Activated CD8-positive, alpha-beta T cell treated with anti-CD3 and anti-CD28 coated beads, Interleukin-2, amount 10 ng/mL, durations not matched to agents 7 days and 5 days (primary cell): ENCODE data around the gene TRIB2. TPM values are rescaled to one million over a fixed set of nuclear protein-coding genes. Genes with fewer than 3 reads are reported as not detected.
"Not testable (repeated sequence)": the region's sequence is repeated elsewhere in the genome, so short reads cannot be mapped to it uniquely, and the experiment has no call there.

Experiments used
- ATAC-seq: fragments of 150-1000 bp; cut with Tn5 transposase; one replicate; pipeline ENCODE4 v1.10.0; 2021; ENCODE audit warnings: moderate library complexity
- CTCF ChIA-PET: fragments of 350-600 bp; sonication (Branson Sonifier 250); formaldehyde crosslinking; loops from one replicate; lab custom pipeline; 2021; ENCODE audit warnings: antibody characterized with exemption; lab: Charles Lee
- POLR2A ChIA-PET: fragments of 350-600 bp; sonication (Branson Sonifier 250); formaldehyde crosslinking; loops from one replicate; lab custom pipeline; 2021; ENCODE audit warnings: antibody characterized with exemption; lab: Charles Lee
- DNase-seq: peaks from one replicate; pipeline ENCODE4 v3.0.0-alpha.2; 2020
- H3K27ac Mint-ChIP-seq: one replicate; pipeline ENCODE4 v1.8.0; 2021; ENCODE audit warnings: mild to moderate bottlenecking, mixed read lengths
- H3K27me3 Mint-ChIP-seq: one replicate; pipeline ENCODE4 v1.8.0; 2021; ENCODE audit warnings: low read depth, mixed read lengths
- H3K36me3 Mint-ChIP-seq: one replicate; pipeline ENCODE4 v1.8.0; 2021; ENCODE audit warnings: low read depth, mixed read lengths
- H3K4me1 Mint-ChIP-seq: one replicate; pipeline ENCODE4 v1.8.0; 2021; ENCODE audit warnings: low read depth, mixed read lengths
- H3K4me3 Mint-ChIP-seq: one replicate; pipeline ENCODE4 v1.8.0; 2021; ENCODE audit warnings: mild to moderate bottlenecking, mixed read lengths
- H3K9me3 Mint-ChIP-seq: one replicate; pipeline ENCODE4 v1.8.0; 2022; ENCODE audit warnings: mixed read lengths; ENCODE audit not compliant: insufficient read depth
- total RNA-seq, 2 experiments: library from RNA; stranded (reverse); gene quantifications; one replicate each; pipeline ENCODE4 v1.2.3, GENCODE V29; 2021

Gene TRIB2
- 10 to 100 TPM; 52.7 to 57.7 TPM for total RNA-seq

GRCh38 chr2:12716282-12717190, at the start of gene TRIB2:
TSS of gene TRIB2 (plus strand) at chr2:12716936. CDS start at chr2:12718308, 1,372 bp downstream.
- ChIA-PET CTCF (interaction anchor here (0.7 to 4.1 kb wide), 88 partner anchors 7 to 888 kb away, joined by 3 to 51 read pairs (median 4); no protein-coding TSS in a partner anchor), POLR2A (interaction anchor here (0.7 to 3.1 kb wide), 12 partner anchors 7 to 431 kb away, joined by 3 to 22 read pairs (median 5); no protein-coding TSS in a partner anchor)
- DNase-seq (peak; percentile 92), ATAC-seq (peak; percentile 89)
- peaks cover 49% of the 10 kb centered on the region for H3K4me1 Mint-ChIP-seq
- peaks cover 4% of the 10 kb centered on the region for H3K27me3 Mint-ChIP-seq
- peak within 1 kb of the TSS; percentile 99 for H3K4me3 Mint-ChIP-seq
- H3K9me3 Mint-ChIP-seq, result no peaks in the 10 kb centered on the region
- peak within 1 kb of the TSS; percentile 97 for H3K27ac Mint-ChIP-seq
- peaks cover 35% of the 10 kb centered on the region for H3K36me3 Mint-ChIP-seq

- Mint-ChIP-seq H3K36me3 (no peaks in the 10 kb centered on the region), H3K27me3 (peaks cover 2% of the 10 kb centered on the region), H3K4me1 (no peaks in the 10 kb centered on the region), H3K4me3 (no peak overlapping the region), H3K27ac (no peak overlapping the region), H3K9me3 (peaks cover 12% of the 10 kb centered on the region)
- ATAC-seq (no peak), DNase-seq (no peak)
- POLR2A ChIA-PET, result no interaction called here
- CTCF ChIA-PET, result interaction anchor here (1.4 kb wide), 1 partner anchor 11 kb away, joined by 3 read pairs; no protein-coding TSS in a partner anchor
These were observed 47.7 kb upstream of the TRIB2 start for GRCh38 chr2:12669036-12669435.

- H3K36me3 Mint-ChIP-seq, result no peaks in the 10 kb centered on the region
- POLR2A ChIA-PET, result no interaction called here
- no peak overlapping the region for H3K4me3 Mint-ChIP-seq
- no peaks in the 10 kb centered on the region for H3K9me3 Mint-ChIP-seq
- H3K4me1 Mint-ChIP-seq, result no peaks in the 10 kb centered on the region
- no peaks in the 10 kb centered on the region for H3K27me3 Mint-ChIP-seq
- no peak overlapping the region for H3K27ac Mint-ChIP-seq
- DNase-seq (no peak), ATAC-seq (no peak)
- CTCF ChIA-PET, result interaction anchor here (0.6 kb wide), 1 partner anchor 15 kb away, joined by 3 read pairs; no protein-coding TSS in a partner anchor
These were observed 43.9 kb upstream of the TRIB2 start for GRCh38 chr2:12672711-12673315.

GRCh38 chr2:12674644-12675328, 42.0 kb upstream of the TRIB2 start:
- DNase-seq (no peak), ATAC-seq (no peak)
- peaks cover 2% of the 10 kb centered on the region for H3K9me3 Mint-ChIP-seq
- H3K4me1 Mint-ChIP-seq, result no peaks in the 10 kb centered on the region
- POLR2A ChIA-PET, result no interaction called here
- no peak overlapping the region for H3K27ac Mint-ChIP-seq
- no peaks in the 10 kb centered on the region for H3K27me3 Mint-ChIP-seq
- no peaks in the 10 kb centered on the region for H3K36me3 Mint-ChIP-seq
- CTCF ChIA-PET, result interaction anchor here (1.2 kb wide), 1 partner anchor 41 kb away, joined by 5 read pairs; the partner anchor contains the start of gene TRIB2
- no peak overlapping the region for H3K4me3 Mint-ChIP-seq

GRCh38 chr2:12675352-12675795, 41.4 kb upstream of the TRIB2 start:
- Mint-ChIP-seq H3K27ac (no peak overlapping the region), H3K4me1 (no peaks in the 10 kb centered on the region), H3K36me3 (no peaks in the 10 kb centered on the region), H3K4me3 (no peak overlapping the region), H3K9me3 (peaks cover 5% of the 10 kb centered on the region), H3K27me3 (no peaks in the 10 kb centered on the region)
- ATAC-seq, result no peak
- no peak for DNase-seq
- ChIA-PET POLR2A (no interaction called here), CTCF (no interaction called here)

GRCh38 chr2:12675801-12676200, 40.9 kb upstream of the TRIB2 start:
- no peak for DNase-seq
- Mint-ChIP-seq H3K36me3 (no peaks in the 10 kb centered on the region), H3K4me1 (no peaks in the 10 kb centered on the region), H3K27me3 (no peaks in the 10 kb centered on the region), H3K27ac (no peak overlapping the region), H3K9me3 (peaks cover 5% of the 10 kb centered on the region), H3K4me3 (no peak overlapping the region)
- no peak for ATAC-seq
- POLR2A ChIA-PET, result no interaction called here
- CTCF ChIA-PET, result no interaction called here

GRCh38 chr2:12676771-12677170, 40.0 kb upstream of the TRIB2 start:
- DNase-seq (no peak), ATAC-seq (no peak)
- Mint-ChIP-seq H3K4me3 (no peak overlapping the region), H3K36me3 (no peaks in the 10 kb centered on the region), H3K9me3 (peaks cover 10% of the 10 kb centered on the region), H3K4me1 (no peaks in the 10 kb centered on the region), H3K27me3 (peaks cover 4% of the 10 kb centered on the region), H3K27ac (no peak overlapping the region)
- CTCF ChIA-PET, result no interaction called here
- POLR2A ChIA-PET, result no interaction called here

- no peak overlapping the region for H3K4me3 Mint-ChIP-seq
- peaks cover 4% of the 10 kb centered on the region for H3K27me3 Mint-ChIP-seq
- H3K27ac Mint-ChIP-seq, result no peak overlapping the region
- H3K4me1 Mint-ChIP-seq, result no peaks in the 10 kb centered on the region
- ATAC-seq (no peak), DNase-seq (no peak)
- H3K9me3 Mint-ChIP-seq, result peaks cover 10% of the 10 kb centered on the region
- H3K36me3 Mint-ChIP-seq, result no peaks in the 10 kb centered on the region
- ChIA-PET POLR2A (no interaction called here), CTCF (no interaction called here)
These were observed 38.5 kb upstream of the TRIB2 start for GRCh38 chr2:12678186-12678585.

GRCh38 chr2:12679550-12680072, 37.1 kb upstream of the TRIB2 start:
- H3K4me1 Mint-ChIP-seq, result no peaks in the 10 kb centered on the region
- POLR2A ChIA-PET, result no interaction called here
- no peak for ATAC-seq
- no peak overlapping the region for H3K4me3 Mint-ChIP-seq
- DNase-seq, result no peak
- CTCF ChIA-PET, result interaction anchor here (0.7 to 1.5 kb wide), 2 partner anchors 11 to 709 kb away, joined by 3 read pairs; no protein-coding TSS in a partner anchor
- no peaks in the 10 kb centered on the region for H3K36me3 Mint-ChIP-seq
- H3K27me3 Mint-ChIP-seq, result peaks cover 10% of the 10 kb centered on the region
- H3K27ac Mint-ChIP-seq, result no peak overlapping the region
- H3K9me3 Mint-ChIP-seq, result peaks cover 10% of the 10 kb centered on the region

- H3K9me3 Mint-ChIP-seq, ATAC-seq, POLR2A ChIA-PET, DNase-seq, H3K4me1 Mint-ChIP-seq, H3K36me3 Mint-ChIP-seq, H3K4me3 Mint-ChIP-seq, H3K27ac Mint-ChIP-seq: not testable (repeated sequence)
- H3K27me3 Mint-ChIP-seq, result peaks cover 11% of the 10 kb centered on the region
- CTCF ChIA-PET, result interaction anchor here (0.7 to 1.5 kb wide), 3 partner anchors 12 to 709 kb away, joined by 3 read pairs; no protein-coding TSS in a partner anchor
These were observed 36.6 kb upstream of the TRIB2 start for GRCh38 chr2:12680115-12680514.

- no peak for DNase-seq
- CTCF ChIA-PET, result no interaction called here
These were observed 34.7 kb upstream of the TRIB2 start for GRCh38 chr2:12682017-12682416.

More at GRCh38 chr2:12682017-12682416, 34.7 kb upstream of the TRIB2 start:
- Mint-ChIP-seq H3K4me1 (no peaks in the 10 kb centered on the region), H3K27ac (no peak overlapping the region), H3K9me3 (peaks cover 10% of the 10 kb centered on the region), H3K27me3 (peaks cover 11% of the 10 kb centered on the region), H3K4me3 (no peak overlapping the region), H3K36me3 (no peaks in the 10 kb centered on the region)
- POLR2A ChIA-PET, result no interaction called here
- ATAC-seq, result no peak
